ENCODE data around the gene TMEM164. TPM values are rescaled to one million over a fixed set of nuclear protein-coding genes. Genes with fewer than 3 reads are reported as not detected.

Gene TMEM164
- total RNA-seq, 6 experiments from 2014 or later: 1.3 to 7.9 (median 2.8) TPM

DNA sequence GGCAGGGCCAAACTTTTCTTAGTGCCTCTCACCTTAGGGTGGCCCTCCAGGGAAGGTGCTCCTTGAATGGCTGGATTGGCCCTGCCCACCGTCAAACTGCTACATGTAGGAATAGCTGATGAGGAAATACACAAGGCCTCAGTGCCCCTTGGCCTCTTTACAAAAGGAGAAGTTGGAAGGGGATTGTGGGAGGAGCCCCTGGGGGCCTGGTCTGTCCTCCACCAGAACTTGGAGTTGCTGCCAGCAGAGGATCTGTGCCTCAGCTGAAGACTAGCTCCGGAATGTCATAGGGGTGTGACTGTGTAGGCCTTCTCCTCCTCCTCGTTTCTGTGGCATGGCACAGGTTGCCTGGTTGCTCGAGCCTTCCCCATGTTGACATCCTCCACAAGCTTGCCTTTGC, 172.2 kb downstream of the TMEM164 start:
- intact Hi-C loops (cut with DNase I): no loop called here
- no peaks in the 10 kb centered on the region for H3K4me1 ChIP-seq
- H3K27ac ChIP-seq: no peak overlapping the region
- TF ChIP-seq POLR2A (IDR thresholded peaks at IDR 0.05): no peak
- 79% methylated on average over 4 of the region's 4 CpGs for WGBS (ENCODE audit: insufficient coverage, low coverage, low lambda C conversion rate, missing lambda C conversion rate)
- no peak overlapping the region for H3K4me3 ChIP-seq
- DNase-seq (no peak), ATAC-seq (peak in 2 of 4 donors; percentile 23 to 52)
- no peaks in the 10 kb centered on the region for H3K9me3 ChIP-seq
- no peaks in the 10 kb centered on the region for H3K36me3 ChIP-seq
- H3K27me3 ChIP-seq: no peaks in the 10 kb centered on the region

DNA sequence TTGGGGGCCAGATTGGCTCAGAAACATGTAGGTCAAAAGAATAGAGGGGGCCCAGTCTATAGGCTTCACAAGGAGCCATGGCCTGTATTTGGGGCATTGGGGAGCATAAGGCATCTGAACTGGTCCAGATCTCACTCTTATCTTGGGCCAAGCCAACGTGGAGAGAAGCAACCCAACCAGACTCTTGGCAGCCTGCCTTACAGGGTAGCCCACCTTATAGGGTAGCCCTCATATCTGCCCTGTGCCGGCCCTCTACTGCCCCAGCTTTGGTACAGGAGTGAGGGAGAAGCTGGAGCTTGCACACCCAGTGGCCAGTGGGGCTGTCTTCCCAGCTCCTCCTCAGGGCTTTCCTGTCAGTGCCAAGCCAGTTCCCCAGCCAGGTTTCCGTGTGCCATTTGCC, 172.8 kb downstream of the TMEM164 start:
- ATAC-seq: no peak
- WGBS (ENCODE audit: insufficient coverage, low coverage, low lambda C conversion rate, missing lambda C conversion rate): no CpG with 5 or more reads among the region's 3 CpGs
- no peak for DNase-seq
- Histone ChIP-seq H3K27me3 (no peaks in the 10 kb centered on the region), H3K27ac (no peak overlapping the region), H3K4me3 (no peak overlapping the region), H3K36me3 (no peaks in the 10 kb centered on the region), H3K4me1 (no peaks in the 10 kb centered on the region), H3K9me3 (no peaks in the 10 kb centered on the region)
- TF ChIP-seq POLR2A (IDR thresholded peaks at IDR 0.05): no peak
- no peak for TF ChIP-seq CTCF (IDR thresholded peaks at IDR 0.05)
- intact Hi-C loops (cut with DNase I): no loop called here

GRCh38 chrX:110178179-110178865, 175.4 kb downstream of the TMEM164 start:
- 39% methylated on average over 3 of the region's 5 CpGs for WGBS (ENCODE audit: insufficient coverage, low coverage, low lambda C conversion rate, missing lambda C conversion rate)

DNA sequence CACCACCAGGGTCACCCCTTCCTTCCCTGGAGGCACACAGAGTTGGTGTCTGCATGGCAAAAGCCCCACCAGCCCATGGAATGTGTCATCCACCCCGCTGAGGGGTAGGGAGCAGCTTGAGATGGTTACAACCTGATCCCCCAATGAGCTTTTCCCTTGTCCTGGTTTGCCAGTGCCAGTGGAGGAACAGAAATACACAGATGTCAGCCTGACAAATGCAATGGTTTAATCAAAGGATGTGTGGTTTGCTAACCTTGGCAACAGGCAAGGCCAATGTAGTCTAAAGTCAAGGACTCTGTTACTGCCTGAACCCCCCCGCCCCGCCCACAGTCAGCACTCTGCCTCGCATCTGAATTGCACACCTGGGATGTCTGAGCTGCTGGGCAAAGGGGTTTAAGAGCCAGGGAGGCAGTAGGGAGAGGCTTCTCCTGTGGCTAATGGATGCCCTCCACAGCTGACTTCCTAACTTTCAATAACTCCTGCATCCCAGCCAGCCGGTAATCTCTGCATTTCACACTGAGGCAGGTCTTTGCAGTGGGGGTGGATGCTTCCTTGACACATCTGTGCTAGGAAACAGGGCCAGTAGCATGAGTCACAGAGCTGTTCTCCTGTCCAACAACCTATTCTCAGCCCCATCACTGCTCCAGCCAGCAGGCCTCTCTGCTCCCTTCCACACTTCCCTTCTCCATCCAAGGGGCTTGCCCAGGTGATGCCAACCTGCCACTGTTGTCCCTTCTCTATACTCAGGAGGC, 177.4 kb downstream of the TMEM164 start:
- TF ChIP-seq CTCF (IDR thresholded peaks at IDR 0.05) (no peak), POLR2A (IDR thresholded peaks at IDR 0.05) (no peak)
- no peak overlapping the region for H3K27ac ChIP-seq
- no peaks in the 10 kb centered on the region for H3K4me1 ChIP-seq
- H3K36me3 ChIP-seq: no peaks in the 10 kb centered on the region
- WGBS (ENCODE audit: insufficient coverage, low coverage, low lambda C conversion rate, missing lambda C conversion rate): no CpG with 5 or more reads among the region's 5 CpGs
- no peak overlapping the region for H3K4me3 ChIP-seq
- ATAC-seq (peak in 2 of 4 donors; percentile 14 to 43), DNase-seq (no peak)
- no peaks in the 10 kb centered on the region for H3K27me3 ChIP-seq
- intact Hi-C loops (cut with DNase I): no loop called here
- no peaks in the 10 kb centered on the region for H3K9me3 ChIP-seq

More at GRCh38 chrX:110178179-110178865, 175.4 kb downstream of the TMEM164 start:
- intact Hi-C loops (cut with DNase I): no loop called here
- ATAC-seq: no peak
- no peak for DNase-seq
- H3K9me3 ChIP-seq: no peaks in the 10 kb centered on the region
- TF ChIP-seq POLR2A (IDR thresholded peaks at IDR 0.05): no peak
- no peak for TF ChIP-seq CTCF (IDR thresholded peaks at IDR 0.05)
- H3K27me3 ChIP-seq: no peaks in the 10 kb centered on the region
- H3K27ac ChIP-seq: no peak overlapping the region
- no peaks in the 10 kb centered on the region for H3K36me3 ChIP-seq
- H3K4me1 ChIP-seq: no peaks in the 10 kb centered on the region
- no peak overlapping the region for H3K4me3 ChIP-seq

DNA sequence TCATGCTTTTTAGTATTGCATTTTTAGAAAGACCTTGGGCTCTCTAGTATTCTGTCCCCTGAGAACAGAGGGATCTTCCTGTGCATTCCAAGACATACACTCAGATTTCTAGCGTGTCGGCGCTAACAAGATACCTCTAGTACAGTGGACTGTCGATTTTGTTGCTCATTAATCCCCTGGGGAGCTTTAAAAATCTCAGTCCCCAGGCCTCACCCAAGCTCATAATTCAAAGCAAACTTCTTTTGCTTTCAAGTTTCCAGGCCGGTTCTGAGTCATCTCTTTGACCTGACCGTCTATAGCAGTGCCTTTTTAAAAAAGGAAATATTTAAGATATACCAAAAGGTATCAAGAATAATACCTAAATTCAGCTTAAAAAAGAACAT, 178.0 kb downstream of the TMEM164 start:
- H3K9me3 ChIP-seq: no peaks in the 10 kb centered on the region
- DNase-seq (no peak), ATAC-seq (no peak)
- intact Hi-C loops (cut with DNase I): no loop called here
- WGBS (ENCODE audit: insufficient coverage, low coverage, low lambda C conversion rate, missing lambda C conversion rate): 71% methylated on average over 6 of the region's 6 CpGs
- TF ChIP-seq CTCF (IDR thresholded peaks at IDR 0.05) (no peak), POLR2A (IDR thresholded peaks at IDR 0.05) (no peak)
- H3K27ac ChIP-seq: no peak overlapping the region
- no peaks in the 10 kb centered on the region for H3K4me1 ChIP-seq
- H3K27me3 ChIP-seq: no peaks in the 10 kb centered on the region
- no peak overlapping the region for H3K4me3 ChIP-seq
- no peaks in the 10 kb centered on the region for H3K36me3 ChIP-seq

All from right lobe of liver (tissue), 6 donors.